Stimulated activated CD4-positive, alpha-beta T cell treated with anti-CD3 and anti-CD28 coated beads, Interleukin-4, amount 100 ng/mL, for 1 hour (primary cell): Measurements from ENCODE around the gene KCTD10.
A peak's percentile ranks its signal among the peaks of the same experiment; 100 is the strongest.

Experiments
- DNase-seq: peaks from one replicate; pipeline ENCODE4 v3.0.0-alpha.2; 2020

The KCTD10 gene, protein sequence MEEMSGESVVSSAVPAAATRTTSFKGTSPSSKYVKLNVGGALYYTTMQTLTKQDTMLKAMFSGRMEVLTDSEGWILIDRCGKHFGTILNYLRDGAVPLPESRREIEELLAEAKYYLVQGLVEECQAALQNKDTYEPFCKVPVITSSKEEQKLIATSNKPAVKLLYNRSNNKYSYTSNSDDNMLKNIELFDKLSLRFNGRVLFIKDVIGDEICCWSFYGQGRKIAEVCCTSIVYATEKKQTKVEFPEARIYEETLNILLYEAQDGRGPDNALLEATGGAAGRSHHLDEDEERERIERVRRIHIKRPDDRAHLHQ

GRCh38 chr12:109477185-109477962 is at the start of gene KCTD10, which contains the start of gene UBE3B:
KCTD10 (minus strand) TSS chr12:109477300; CDS start chr12:109477262, 38 bp downstream.
UBE3B (plus strand) TSS chr12:109477634; CDS start chr12:109483552, 5,918 bp downstream.
- DNase-seq, result peak; percentile 85

GRCh38 chr12:109525279-109525585 is 48.1 kb upstream of the KCTD10 start:
- DNase-seq, result no peak

DNA sequence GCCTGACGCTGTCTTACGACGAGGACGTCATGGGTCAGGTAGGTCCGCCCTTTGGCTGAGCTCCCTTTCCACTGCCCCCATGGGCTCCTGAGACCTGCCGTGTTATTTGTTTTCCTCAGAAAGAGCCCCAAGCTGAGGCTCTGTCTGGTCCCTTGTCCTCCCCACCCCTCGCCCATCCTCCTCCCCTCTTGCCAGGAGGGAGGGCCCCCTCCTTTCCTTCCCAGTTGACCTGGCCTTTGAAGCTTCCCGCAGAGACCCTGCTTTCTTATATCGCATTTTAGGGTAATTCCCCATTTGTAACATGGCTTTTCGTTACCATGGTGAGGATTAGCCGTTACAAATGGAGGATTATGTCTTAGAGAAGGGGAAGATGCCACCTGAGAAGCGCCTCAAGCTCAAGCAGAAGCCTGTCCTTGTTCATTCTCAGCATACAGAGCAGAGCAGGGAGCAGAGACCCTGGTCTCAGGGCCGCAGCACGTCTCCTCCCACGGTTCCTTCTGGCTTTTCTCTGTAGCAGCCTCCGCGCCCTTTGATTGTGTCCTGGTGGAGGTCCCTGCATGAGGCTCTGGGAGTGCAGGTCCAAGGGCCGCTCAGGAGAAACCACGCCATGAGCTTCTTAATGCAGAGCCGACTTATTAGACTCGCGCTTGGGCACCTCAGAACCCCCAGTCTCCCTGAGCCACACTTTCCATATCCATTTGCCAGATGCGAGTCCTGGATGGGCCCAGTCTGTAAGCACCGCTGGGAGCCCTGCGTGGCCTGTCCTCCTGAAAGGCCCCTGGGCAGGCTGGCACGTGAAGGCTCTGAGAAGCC is 47.6 kb upstream of the KCTD10 start:
- DNase-seq, result no peak

- DNase-seq, result no peak
These were observed 46.4 kb upstream of the KCTD10 start for GRCh38 chr12:109523504-109523903.

DNA sequence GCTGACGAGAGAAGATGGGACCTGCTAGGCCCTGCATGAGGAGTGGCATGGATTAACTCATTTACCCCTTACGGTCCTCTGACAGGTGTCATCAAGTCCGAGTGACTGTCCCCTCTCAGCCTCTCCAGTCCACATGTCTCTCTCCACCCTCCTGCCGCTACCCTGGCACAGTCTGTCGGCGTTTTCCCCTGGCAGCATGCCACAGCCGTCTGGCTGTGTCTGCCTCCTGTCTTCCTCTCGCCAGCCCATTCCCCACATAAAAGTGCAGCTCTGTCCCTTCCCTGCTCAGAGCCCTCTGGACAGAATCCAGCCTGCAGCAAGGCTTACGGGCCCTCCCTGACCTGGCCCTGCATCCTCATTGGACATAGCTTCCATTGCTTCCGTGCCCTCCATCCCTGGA is 46.0 kb upstream of the KCTD10 start:
- DNase-seq, result no peak

- no peak for DNase-seq
These were observed 44.7 kb upstream of the KCTD10 start for GRCh38 chr12:109521831-109522230.

GRCh38 chr12:109519787-109520186 is 42.7 kb upstream of the KCTD10 start:
- no peak for DNase-seq

- DNase-seq, result peak; percentile 49
These were observed 41.9 kb upstream of the KCTD10 start for GRCh38 chr12:109518820-109519665.

DNA sequence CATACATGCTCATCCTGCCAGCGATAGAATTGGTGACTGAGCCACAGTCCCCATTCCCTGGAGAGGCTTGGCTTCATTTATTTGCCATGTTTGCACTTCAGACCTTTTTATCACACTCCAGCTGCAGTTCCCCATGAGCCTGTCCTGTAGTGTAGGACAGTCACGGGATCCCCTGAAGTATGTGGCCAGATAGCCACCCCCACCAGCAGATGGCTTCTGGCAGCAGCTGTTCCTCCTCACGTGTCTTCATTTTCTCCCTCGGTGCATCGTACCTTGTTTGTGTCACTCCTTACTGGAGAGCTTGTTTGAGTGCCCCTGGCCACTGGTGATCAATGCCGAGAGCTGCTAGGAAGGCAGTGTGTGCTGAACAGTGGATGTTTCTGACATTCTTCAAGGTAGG is 40.5 kb upstream of the KCTD10 start:
- DNase-seq, result no peak

DNA sequence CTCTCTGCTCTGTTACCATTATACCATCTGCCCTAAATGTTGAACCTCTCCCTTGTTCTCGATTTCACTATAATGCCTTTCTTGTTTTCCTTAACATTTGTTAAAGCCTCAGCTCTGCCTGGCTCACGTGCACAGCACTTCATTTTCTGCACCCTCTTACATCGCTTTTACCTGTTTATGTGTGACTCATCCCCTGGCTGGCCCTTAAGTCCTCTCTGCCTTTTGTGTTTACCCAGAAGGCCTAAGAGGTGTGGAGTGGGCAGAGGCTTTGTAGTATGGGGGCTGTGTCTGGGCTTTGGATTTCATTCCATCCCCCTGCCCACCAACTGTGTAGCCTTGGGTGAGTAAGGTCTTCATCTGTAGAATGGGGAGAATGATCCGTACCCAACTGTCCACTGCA is 36.9 kb upstream of the KCTD10 start:
- DNase-seq, result no peak

GRCh38 chr12:109513051-109513450 is 36.0 kb upstream of the KCTD10 start:
- no peak for DNase-seq

GRCh38 chr12:109512608-109513007 is 35.5 kb upstream of the KCTD10 start:
- DNase-seq, result no peak

- no peak for DNase-seq
These were observed 33.1 kb upstream of the KCTD10 start for GRCh38 chr12:109510196-109510595.

DNA sequence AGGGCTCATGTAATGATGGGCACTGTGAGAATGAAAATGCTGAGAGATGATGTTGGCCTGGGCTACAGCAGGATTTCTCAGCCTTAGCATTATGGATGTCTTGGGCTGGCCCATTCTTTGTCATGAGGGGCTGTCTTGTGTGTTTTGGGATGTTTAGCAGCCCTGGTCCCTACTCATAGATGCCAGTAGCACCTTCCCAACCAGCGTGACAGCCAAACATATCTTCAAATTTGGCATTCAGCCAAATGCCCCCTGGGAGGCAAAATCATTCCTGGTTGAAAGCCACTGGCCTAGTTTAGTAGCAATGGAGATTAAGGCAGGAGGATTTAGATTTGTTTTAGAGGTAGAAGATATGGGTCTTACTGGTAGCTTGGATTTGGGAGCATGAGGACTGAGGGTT is 27.0 kb upstream of the KCTD10 start:
- DNase-seq, result no peak

GRCh38 chr12:109503611-109504010 is 26.5 kb upstream of the KCTD10 start:
- DNase-seq, result no peak

DNA sequence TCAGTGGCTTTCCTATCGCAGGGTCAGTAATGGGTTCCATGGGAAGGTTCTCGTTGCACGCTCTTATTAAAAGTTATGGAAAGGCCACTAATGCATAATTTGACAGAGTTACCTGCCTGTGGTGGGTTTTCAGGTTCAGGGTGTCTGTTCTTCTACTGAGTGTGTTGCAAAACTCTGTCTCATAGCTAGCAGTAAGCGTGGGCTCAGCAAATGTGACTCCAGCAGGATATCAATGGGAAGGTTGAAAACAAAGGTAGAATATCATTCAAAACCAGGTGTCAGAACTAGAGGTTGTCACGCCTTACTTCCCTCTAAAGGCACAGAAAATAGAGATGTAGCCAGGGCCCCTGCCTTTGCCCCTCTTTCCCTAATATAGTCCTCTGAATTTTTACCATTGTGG is 25.2 kb upstream of the KCTD10 start:
- DNase-seq, result no peak

DNA sequence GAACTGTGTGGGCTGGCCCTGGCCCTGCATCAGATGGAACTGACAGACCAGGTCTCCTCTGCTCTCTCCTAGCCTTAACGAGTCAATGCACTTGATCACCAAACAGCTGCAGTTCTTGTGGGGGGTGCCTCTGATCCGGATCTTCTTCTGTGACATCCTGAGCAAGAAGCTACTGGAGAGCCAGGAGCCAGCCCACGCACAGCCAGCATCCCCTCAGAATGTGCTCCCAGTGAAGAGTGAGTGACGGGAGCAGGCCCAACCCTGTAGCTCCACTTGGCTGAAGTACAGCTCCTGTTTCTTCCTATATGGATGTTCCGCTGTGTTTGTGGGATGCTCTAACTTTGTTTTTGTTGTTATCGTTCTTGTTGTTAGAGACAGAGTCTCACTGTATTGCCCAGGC is 24.2 kb upstream of the KCTD10 start:
- no peak for DNase-seq

DNA sequence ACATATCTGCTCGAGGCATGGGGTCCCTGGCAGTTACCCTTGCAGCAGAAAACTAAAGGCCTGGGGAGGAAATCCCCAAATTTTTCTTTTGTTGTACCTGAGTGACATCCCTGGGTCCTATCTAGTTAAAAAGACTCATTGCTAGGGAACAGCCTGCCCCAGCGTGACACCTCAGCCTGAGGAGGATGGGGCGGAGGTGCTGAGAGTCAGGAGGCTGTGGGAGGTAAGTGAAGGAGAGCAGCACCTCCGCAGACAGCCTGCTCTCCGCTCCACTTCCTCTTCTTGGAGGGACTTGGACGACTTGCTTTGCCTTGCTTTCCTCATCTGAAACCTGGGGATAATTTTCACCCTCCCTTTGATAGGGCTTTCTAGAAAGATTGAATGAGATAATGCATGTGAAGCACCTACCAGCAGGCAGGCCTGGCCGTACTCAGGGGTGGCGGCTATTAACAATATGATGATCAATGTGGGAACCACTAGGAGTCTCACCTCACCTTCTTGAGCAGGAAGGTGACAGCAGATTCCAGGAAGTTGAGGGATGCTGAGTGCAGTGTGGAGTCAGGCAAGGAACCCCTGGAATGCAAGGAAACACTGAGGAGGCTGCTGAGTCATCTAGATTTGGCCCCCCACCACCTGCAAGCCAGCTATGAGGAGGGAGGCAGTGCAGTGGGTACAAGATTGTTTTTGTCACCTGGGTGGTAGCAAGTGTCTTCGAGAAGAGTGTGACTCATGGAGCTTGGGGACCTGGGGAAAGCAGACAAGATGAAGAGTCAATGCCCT is 23.5 kb upstream of the KCTD10 start:
- no peak for DNase-seq

- DNase-seq, result no peak
These were observed 20.6 kb upstream of the KCTD10 start for GRCh38 chr12:109497675-109498074.

- DNase-seq, result no peak
These were observed 19.2 kb upstream of the KCTD10 start for GRCh38 chr12:109496306-109496705.

- no peak for DNase-seq
These were observed 17.9 kb upstream of the KCTD10 start for GRCh38 chr12:109495012-109495411.

DNA sequence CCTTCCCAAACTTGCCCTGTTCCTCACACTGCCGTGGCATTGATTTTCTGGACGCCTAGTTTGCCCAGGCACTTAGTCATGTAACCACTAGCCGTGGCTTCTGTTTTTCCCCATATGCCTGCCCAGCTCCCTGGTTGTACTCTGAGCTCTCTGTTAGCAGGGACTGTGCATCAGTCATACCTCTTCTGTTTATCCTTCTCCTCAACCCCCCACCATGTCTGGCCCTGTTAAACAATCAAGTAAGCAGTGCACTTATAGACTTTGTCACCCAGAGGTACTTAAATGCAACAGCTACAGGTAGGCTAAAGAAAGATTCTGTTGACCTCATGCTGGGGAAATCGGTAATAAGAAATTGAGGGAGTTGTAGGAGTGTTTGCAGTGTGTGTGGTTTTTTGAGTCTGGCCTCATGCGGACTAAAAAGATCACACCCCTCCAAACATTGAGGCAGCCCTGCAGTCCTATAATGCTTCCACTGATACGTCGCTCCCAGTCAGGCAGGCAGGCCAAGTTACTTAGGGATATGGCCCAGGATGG is 17.3 kb upstream of the KCTD10 start:
- no peak for DNase-seq
